K562 (cell line): ENCODE measurements around the gene BLTP3B. TPM values are rescaled to one million over a fixed set of nuclear protein-coding genes. Genes with fewer than 3 reads are reported as not detected.

Experiments used
- ATAC-seq: fragments of 200-7000 bp; cut with Tn5 transposase; 3 replicates; pipeline ENCODE4 v1.9.1; 2020; ENCODE audit warnings: moderate library complexity
- BruUV-seq: library from RNA; stranded (reverse); fragments of 400-500 nt; replicated peaks from 2 replicates; lab custom pipeline; 2021; lab: Mats Ljungman, UMichigan
- CTCF ChIA-PET: fragments of 300-600 bp; formaldehyde crosslinking; extraction: SDS; loops from one replicate; lab custom pipeline; 2021; ENCODE audit warnings: low intra/inter-chr PET ratio; lab: Yijun Ruan, JAX
- POLR2A ChIA-PET: fragments of 300-600, 350-650 bp; sonication (Branson Sonifier 250); formaldehyde crosslinking; extraction: SDS; loops from one replicate; lab custom pipeline; 2021; ENCODE audit warnings: antibody characterized with exemption, inconsistent platforms; lab: Yijun Ruan, JAX
- DNase-seq, 4 experiments: peaks; one replicate each; pipeline versions ENCODE4 v3.0.0 to v3.0.0-alpha.2; 2011 to 2018; ENCODE audit warnings: low spot score in 3 of 4, mixed read lengths in 3 of 4; ENCODE audit errors: extremely low read depth in 1 of 4
- FAIRE-seq: peaks from 2 replicates; lab custom pipeline; 2011; peaks lifted over from hg19 to GRCh38; lab: Jason Lieb, UNC
- H2AFZ ChIP-seq: 2 replicates; pipeline ENCODE4 v1.6.0; 2011; ENCODE audit warnings: low read depth, low read length, control low read depth, inconsistent platforms
- H3K27ac ChIP-seq: fragments of 200-600 bp; 3 replicates; pipeline ENCODE4 v1.8.0; 2011; ENCODE audit warnings: low read depth, mild to moderate bottlenecking, control low read depth, inconsistent platforms, low read length, moderate library complexity, mixed read lengths; ENCODE audit errors: extremely low read depth
- H3K27me3 ChIP-seq, 2 experiments: fragments of 300-600 bp in 1 of 2; 2 replicates in 1 of 2; 3 replicates in 1 of 2; pipeline versions ENCODE4 v1.6.0 to v1.8.0; 2011; ENCODE audit warnings: inconsistent platforms in 2 of 2, low read length in 2 of 2, mild to moderate bottlenecking in 1 of 2, mixed read lengths in 1 of 2, moderate library complexity in 1 of 2; ENCODE audit not compliant: control insufficient read depth in 2 of 2, insufficient read depth in 2 of 2
- H3K36me3 ChIP-seq: fragments of 300-600 bp; 3 replicates; pipeline ENCODE4 v1.8.0; 2011; ENCODE audit warnings: mild to moderate bottlenecking, low read length, inconsistent platforms; ENCODE audit not compliant: control insufficient read depth, insufficient read depth
- H3K4me1 ChIP-seq, 2 experiments: fragments of 200-600 bp in 1 of 2; replicated peaks in 1 of 2; 2 replicates in 1 of 2; 3 replicates in 1 of 2; pipeline versions ENCODE4 v1.5.1 to v1.8.0; 2011; ENCODE audit warnings: inconsistent platforms in 2 of 2, low read length in 2 of 2, mild to moderate bottlenecking in 1 of 2, mixed read lengths in 1 of 2, moderate library complexity in 1 of 2; ENCODE audit not compliant: control insufficient read depth in 2 of 2, insufficient read depth in 2 of 2
- H3K4me2 ChIP-seq: 2 replicates; pipeline ENCODE4 v1.6.1; 2011; ENCODE audit warnings: low read length, control low read depth, inconsistent platforms, mixed read lengths; ENCODE audit not compliant: insufficient read depth
- H3K4me3 ChIP-seq: fragments of 200-600 bp; sonication (generic), shearing (Covaris generic); 2 replicates; pipeline ENCODE4 v1.5.1; 2016; ENCODE audit warnings: control low read depth, inconsistent platforms
- H3K79me2 ChIP-seq: fragments of 200-600 bp; 3 replicates; pipeline ENCODE4 v1.8.0; 2011; ENCODE audit warnings: low read length, inconsistent platforms; ENCODE audit not compliant: control insufficient read depth, insufficient read depth
- H3K9ac ChIP-seq, 2 experiments: 2 replicates each; pipeline versions ENCODE4 v1.6.0 to v1.6.1; 2011; ENCODE audit warnings: low read depth in 2 of 2, low read length in 2 of 2, control low read depth in 1 of 2, inconsistent platforms in 1 of 2, mild to moderate bottlenecking in 1 of 2, mixed read lengths in 1 of 2; ENCODE audit not compliant: insufficient read depth in 1 of 2
- H3K9me1 ChIP-seq: one replicate; pipeline ENCODE4 v1.6.0; 2011; ENCODE audit warnings: inconsistent platforms, mild to moderate bottlenecking, low read length, moderate library complexity; ENCODE audit not compliant: control insufficient read depth, insufficient read depth
- H3K9me3 ChIP-seq: replicated peaks from 2 replicates; pipeline ENCODE4 v1.5.1; 2011; ENCODE audit warnings: low read depth, low read length, inconsistent platforms; ENCODE audit not compliant: control insufficient read depth, insufficient read depth
- H4K20me1 ChIP-seq: replicated peaks from 2 replicates; pipeline ENCODE4 v1.6.1; 2011; ENCODE audit warnings: low read length, inconsistent platforms, mixed read lengths; ENCODE audit not compliant: control insufficient read depth, insufficient read depth
- CBFA2T2 ChIP-seq: fragments of 450-650 bp; conservative IDR thresholded peaks from 2 replicates; pipeline ENCODE4 v1.6.1; 2017; ENCODE audit warnings: mild to moderate bottlenecking
- ETV1 ChIP-seq: fragments of 450-650 bp; conservative IDR thresholded peaks from 2 replicates; pipeline ENCODE4 v1.6.1; 2016; ENCODE audit warnings: missing genetic modification characterization, control low read depth, low read depth, missing compliant biosample characterization
- KAT8 ChIP-seq: fragments of 450-650 bp; IDR thresholded peaks from 2 replicates; pipeline ENCODE4 v1.6.1; 2016; ENCODE audit warnings: low read depth, mild to moderate bottlenecking
- KLF13 ChIP-seq: fragments of 450-650 bp; IDR thresholded peaks from 2 replicates; pipeline ENCODE4 v1.6.1; 2016; ENCODE audit warnings: missing genetic modification characterization, low read depth, mild to moderate bottlenecking, missing compliant biosample characterization, moderate library complexity, borderline replicate concordance
- NCOA2 ChIP-seq, 2 experiments: fragments of 450-650 bp; IDR thresholded peaks; 2 replicates each; pipeline ENCODE4 v1.6.1; 2018; ENCODE audit warnings: mild to moderate bottlenecking in 2 of 2, moderate library complexity in 1 of 2; ENCODE audit not compliant: partially characterized antibody in 2 of 2
- POLR2B ChIP-seq: fragments of 450-650 bp; IDR thresholded peaks from 2 replicates; pipeline ENCODE4 v1.6.1; 2018; ENCODE audit warnings: low read depth; ENCODE audit not compliant: partially characterized antibody
- SAFB ChIP-seq: fragments of 200-400 bp; formaldehyde crosslinking; IDR thresholded peaks from 2 replicates; pipeline ENCODE4 v1.6.1; 2017; ENCODE audit warnings: low read depth, low read length, borderline replicate concordance
- SNRNP70 ChIP-seq: fragments of 200-400 bp; formaldehyde crosslinking; optimal IDR thresholded peaks from 2 replicates; pipeline ENCODE3; 2017; ENCODE audit warnings: low read depth, low read length
- SREBF2 ChIP-seq: sonication (generic); formaldehyde crosslinking; IDR thresholded peaks from 2 replicates; pipeline ENCODE4 v1.4.0; 2020; ENCODE audit warnings: mild to moderate bottlenecking, missing genetic modification reagents
- TAF9B ChIP-seq: fragments of 450-650 bp; IDR thresholded peaks from 2 replicates; pipeline ENCODE4 v1.6.1; 2018; ENCODE audit warnings: mild to moderate bottlenecking; ENCODE audit not compliant: partially characterized antibody
- WHSC1 ChIP-seq: IDR thresholded peaks from one replicate; pipeline ENCODE4 v1.6.1; 2012; ENCODE audit warnings: low read length, control low read depth, inconsistent platforms
- ZNF282 ChIP-seq: sonication (generic); formaldehyde crosslinking; IDR thresholded peaks from 2 replicates; pipeline ENCODE4 v1.8.1; 2023; ENCODE audit warnings: missing genetic modification reagents
- ZNF431 ChIP-seq: sonication (generic); formaldehyde crosslinking; IDR thresholded peaks from 2 replicates; pipeline ENCODE4 v1.8.0; 2022; ENCODE audit warnings: mild to moderate bottlenecking, missing genetic modification reagents
- ZNF778 ChIP-seq: fragments of 450-650 bp; formaldehyde crosslinking; IDR thresholded peaks from 2 replicates; pipeline ENCODE4 v1.4.0; 2020; ENCODE audit warnings: mild to moderate bottlenecking, moderate library complexity
- ZSCAN29 ChIP-seq: fragments of 450-650 bp; IDR thresholded peaks from 2 replicates; pipeline ENCODE4 v1.6.1; 2017
- WGBS: fragments of 100-300 bp; shearing (Covaris generic); methylation state at CpG from one replicate; pipeline ENCODE4 v1.1.6; 2016; ENCODE audit warnings: low coverage, mixed read lengths; ENCODE audit not compliant: insufficient coverage; ENCODE audit errors: missing lambda C conversion rate; 5-methylcytosine and 5-hydroxymethylcytosine counted together
- in situ Hi-C: fragments of 300-500 bp; cut with MboI; formaldehyde crosslinking; loops from 4 replicates; pipeline ENCODE4 v1.15.0; 2018; ENCODE audit warnings: inconsistent platforms, mixed read lengths
- intact Hi-C: fragments of 100-400 bp; cut with micrococcal nuclease; formaldehyde crosslinking; loops from 2 replicates; pipeline ENCODE4 v1.14.2; 2022
- polyA plus RNA-seq, 8 experiments: library from polyadenylated mRNA; depleted of rRNA in 4 of 8; stranded (reverse) in 5 of 8; unstranded in 3 of 8; fragments of >200 nt; fragmentation: Nextera tagmentation in 2 of 8; fragmentation: Illumina TruSeq in 1 of 8; extraction: Ambion mirVana in 2 of 8; extraction: Trizol in 1 of 8; gene quantifications; 2 replicates each; pipeline versions ENCODE4 v1.2.1 to v1.2.3, GENCODE V29; 2011 to 2014; ENCODE audit warnings: inconsistent platforms in 1 of 8, missing spikeins in 1 of 8
- total RNA-seq, 7 experiments: library from RNA; depleted of rRNA in 6 of 7; stranded (reverse); fragments of >200 nt in 6 of 7; fragmentation: Illumina TruSeq in 2 of 7; extraction: Trizol in 2 of 7; gene quantifications; 2 replicates each; pipeline versions ENCODE4 v1.2.1 to v1.2.3, GENCODE V29; 2011 to 2021; ENCODE audit warnings: low replicate concordance in 1 of 7
- TF ChIP-seq, protein P1 (sequence below): fragments of 250-450 bp; sonication (Bioruptor Pico); IDR thresholded peaks from 2 replicates; pipeline ENCODE4 v1.4.0; 2020; ENCODE audit warnings: mild to moderate bottlenecking, moderate library complexity
- TF ChIP-seq, protein P2 (sequence below): fragments of 450-650 bp; IDR thresholded peaks from 2 replicates; pipeline ENCODE4 v1.6.1; 2016; ENCODE audit warnings: mild to moderate bottlenecking

Gene BLTP3B
- total and polyA plus RNA-seq, 9 of the 15 experiments (the other 6 are each of a cell fraction or from before 2014, with no cell fraction given): 3.9 to 27.4 (median 19.7) TPM

DNA sequence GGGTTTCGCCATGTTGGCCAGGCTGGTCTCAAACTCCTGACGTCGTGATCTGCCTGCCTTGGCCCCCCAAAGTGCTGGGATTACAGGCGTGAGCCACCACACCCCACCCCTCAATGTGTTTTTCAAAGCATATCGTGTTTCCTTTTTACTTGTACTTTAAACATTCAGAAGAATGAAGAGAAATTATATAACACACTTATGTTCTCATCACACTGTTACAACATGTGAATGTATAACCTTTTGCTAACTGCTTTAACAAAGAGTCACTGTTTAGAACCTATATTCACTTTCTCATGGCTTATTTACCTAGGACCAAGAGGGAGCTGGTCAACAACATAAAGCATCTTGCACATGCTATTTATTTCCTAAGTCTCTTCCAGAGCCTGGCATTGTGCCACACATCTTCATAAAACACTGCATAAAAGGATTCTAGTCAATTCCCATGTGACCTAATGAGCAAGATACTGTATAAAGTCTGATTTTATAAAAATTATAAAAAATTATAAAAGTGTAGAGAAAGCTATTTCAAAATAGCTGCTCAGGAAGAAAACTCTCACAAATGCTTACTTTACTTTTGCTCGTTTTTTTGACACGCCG, 42.0 kb upstream of the BLTP3B start:
- no peak for FAIRE-seq
- no peak overlapping the region for H3K27ac ChIP-seq
- CTCF ChIA-PET: no interaction called here

More for the DNA sequence above, 42.0 kb upstream of the BLTP3B start:
- BruUV-seq: no TSS peak
- no peak for ATAC-seq
- in situ Hi-C loops: no loop called here
- H3K9me1 ChIP-seq: no peaks in the 10 kb centered on the region
- POLR2A ChIA-PET: no interaction called here
- intact Hi-C loops: no loop called here
- no peak overlapping the region for H3K4me3 ChIP-seq
- no peak overlapping the region for H2AFZ ChIP-seq
- peaks cover 3% of the 10 kb centered on the region; the same call in 1 of the 3 replicates for H3K36me3 ChIP-seq
- no peaks in the 10 kb centered on the region; a peak in 1 of 5 replicates for H3K27me3 ChIP-seq
- no peak overlapping the region for H3K4me2 ChIP-seq
- no peak for DNase-seq
- no peak overlapping the region for H3K9ac ChIP-seq
- TF ChIP-seq SNRNP70: no peak
- TF ChIP-seq TAF9B: no peak
- no peak for TF ChIP-seq ETV1 (tag)
- no peak for TF ChIP-seq SREBF2 (CRISPR knock-in tag)
- no peak for TF ChIP-seq NCOA2 (IDR thresholded peaks at IDR 0.05; ENCODE audit: partially characterized antibody in 2 of 2)
- TF ChIP-seq ZNF431 (CRISPR knock-in tag): no peak
- TF ChIP-seq ZSCAN29: no peak
- TF ChIP-seq, protein P1, sequence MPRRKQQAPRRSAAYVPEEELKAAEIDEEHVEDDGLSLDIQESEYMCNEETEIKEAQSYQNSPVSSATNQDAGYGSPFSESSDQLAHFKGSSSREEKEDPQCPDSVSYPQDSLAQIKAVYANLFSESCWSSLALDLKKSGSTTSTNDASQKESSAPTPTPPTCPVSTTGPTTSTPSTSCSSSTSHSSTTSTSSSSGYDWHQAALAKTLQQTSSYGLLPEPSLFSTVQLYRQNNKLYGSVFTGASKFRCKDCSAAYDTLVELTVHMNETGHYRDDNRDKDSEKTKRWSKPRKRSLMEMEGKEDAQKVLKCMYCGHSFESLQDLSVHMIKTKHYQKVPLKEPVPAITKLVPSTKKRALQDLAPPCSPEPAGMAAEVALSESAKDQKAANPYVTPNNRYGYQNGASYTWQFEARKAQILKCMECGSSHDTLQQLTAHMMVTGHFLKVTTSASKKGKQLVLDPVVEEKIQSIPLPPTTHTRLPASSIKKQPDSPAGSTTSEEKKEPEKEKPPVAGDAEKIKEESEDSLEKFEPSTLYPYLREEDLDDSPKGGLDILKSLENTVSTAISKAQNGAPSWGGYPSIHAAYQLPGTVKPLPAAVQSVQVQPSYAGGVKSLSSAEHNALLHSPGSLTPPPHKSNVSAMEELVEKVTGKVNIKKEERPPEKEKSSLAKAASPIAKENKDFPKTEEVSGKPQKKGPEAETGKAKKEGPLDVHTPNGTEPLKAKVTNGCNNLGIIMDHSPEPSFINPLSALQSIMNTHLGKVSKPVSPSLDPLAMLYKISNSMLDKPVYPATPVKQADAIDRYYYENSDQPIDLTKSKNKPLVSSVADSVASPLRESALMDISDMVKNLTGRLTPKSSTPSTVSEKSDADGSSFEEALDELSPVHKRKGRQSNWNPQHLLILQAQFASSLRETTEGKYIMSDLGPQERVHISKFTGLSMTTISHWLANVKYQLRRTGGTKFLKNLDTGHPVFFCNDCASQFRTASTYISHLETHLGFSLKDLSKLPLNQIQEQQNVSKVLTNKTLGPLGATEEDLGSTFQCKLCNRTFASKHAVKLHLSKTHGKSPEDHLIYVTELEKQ: no peak
- no peak for TF ChIP-seq KLF13
- no peak for TF ChIP-seq WHSC1
- no peak for TF ChIP-seq CBFA2T2
- no peak for TF ChIP-seq SAFB
- TF ChIP-seq, protein P2, sequence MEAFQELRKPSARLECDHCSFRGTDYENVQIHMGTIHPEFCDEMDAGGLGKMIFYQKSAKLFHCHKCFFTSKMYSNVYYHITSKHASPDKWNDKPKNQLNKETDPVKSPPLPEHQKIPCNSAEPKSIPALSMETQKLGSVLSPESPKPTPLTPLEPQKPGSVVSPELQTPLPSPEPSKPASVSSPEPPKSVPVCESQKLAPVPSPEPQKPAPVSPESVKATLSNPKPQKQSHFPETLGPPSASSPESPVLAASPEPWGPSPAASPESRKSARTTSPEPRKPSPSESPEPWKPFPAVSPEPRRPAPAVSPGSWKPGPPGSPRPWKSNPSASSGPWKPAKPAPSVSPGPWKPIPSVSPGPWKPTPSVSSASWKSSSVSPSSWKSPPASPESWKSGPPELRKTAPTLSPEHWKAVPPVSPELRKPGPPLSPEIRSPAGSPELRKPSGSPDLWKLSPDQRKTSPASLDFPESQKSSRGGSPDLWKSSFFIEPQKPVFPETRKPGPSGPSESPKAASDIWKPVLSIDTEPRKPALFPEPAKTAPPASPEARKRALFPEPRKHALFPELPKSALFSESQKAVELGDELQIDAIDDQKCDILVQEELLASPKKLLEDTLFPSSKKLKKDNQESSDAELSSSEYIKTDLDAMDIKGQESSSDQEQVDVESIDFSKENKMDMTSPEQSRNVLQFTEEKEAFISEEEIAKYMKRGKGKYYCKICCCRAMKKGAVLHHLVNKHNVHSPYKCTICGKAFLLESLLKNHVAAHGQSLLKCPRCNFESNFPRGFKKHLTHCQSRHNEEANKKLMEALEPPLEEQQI: no peak
- no peak for TF ChIP-seq POLR2B
- no peak for TF ChIP-seq ZNF282 (CRISPR knock-in tag)
- TF ChIP-seq ZNF778 (CRISPR knock-in tag): no peak
- no peak for TF ChIP-seq KAT8
- WGBS: 66% methylated on average over 8 of the region's 8 CpGs
- H3K9me3 ChIP-seq: no peaks in the 10 kb centered on the region
- no peaks in the 10 kb centered on the region for H3K79me2 ChIP-seq
- H4K20me1 ChIP-seq: no peaks in the 10 kb centered on the region
- H3K4me1 ChIP-seq: no peaks in the 10 kb centered on the region
